ENCODE measurements around the gene GPR161. TPM values are rescaled to one million over a fixed set of nuclear protein-coding genes. Genes with fewer than 3 reads are reported as not detected.

The GPR161 gene
- polyA plus RNA-seq, 1 donor (not counting 4 experiments of a cell fraction or from before 2014, with no cell fraction given): 7.8 TPM

GRCh38 chr1:168087696-168088095 lies 49.0 kb downstream of the GPR161 start:
- Histone ChIP-seq H3K27me3 (ENCODE audit: control insufficient read depth, extremely low read depth, insufficient read depth, low read length) (no peaks in the 10 kb centered on the region), H3K4me1 (ENCODE audit: control insufficient read depth, extremely low read depth, insufficient read depth, low read length) (peaks cover 4% of the 10 kb centered on the region), H2AFZ (ENCODE audit: control insufficient read depth, low read length) (no peak overlapping the region), H3K9me3 (ENCODE audit: control insufficient read depth, low read depth, low read length) (no peaks in the 10 kb centered on the region), H3K9ac (ENCODE audit: control insufficient read depth, extremely low read depth, insufficient read depth, low read length) (no peak overlapping the region), H3K27ac (ENCODE audit: control insufficient read depth, insufficient read depth, low read length) (no peak overlapping the region), H3K9me1 (ENCODE audit: control insufficient read depth, extremely low read depth, insufficient read depth, low read length) (no peaks in the 10 kb centered on the region), H3K4me2 (ENCODE audit: control insufficient read depth, extremely low read depth, insufficient read depth, low read depth, low read length) (no peak overlapping the region), H3K36me3 (ENCODE audit: control insufficient read depth in 2 of 2, extremely low read depth in 1 of 2, insufficient read depth in 2 of 2, low read length in 2 of 2) (peaks cover 3 to 10% of the 10 kb centered on the region in 2 experiments), H3K79me2 (ENCODE audit: control insufficient read depth, insufficient read depth, low read length) (no peaks in the 10 kb centered on the region), H4K20me1 (ENCODE audit: control insufficient read depth, extremely low read depth, insufficient read depth, low read length) (no peaks in the 10 kb centered on the region), H3K4me3 (ENCODE audit: control insufficient read depth in 2 of 3, extremely low read depth in 1 of 3, insufficient read depth in 2 of 3, low read depth in 1 of 3, low read length in 3 of 3) (no peak overlapping the region)
- TF ChIP-seq EZH2 (IDR thresholded peaks at IDR 0.05; ENCODE audit: low read length): no peak
- no peak for TF ChIP-seq CTCF (optimal IDR thresholded peaks at IDR 0.05 in 1 of 3, IDR thresholded peaks at IDR 0.05 in 1 of 3, conservative IDR thresholded peaks at IDR 0.05 in 1 of 3; ENCODE audit: extremely low read depth in 1 of 3, insufficient read depth in 2 of 3, low read length in 3 of 3)
- DNase-seq (ENCODE audit: low read depth, low spot score) (no peak), FAIRE-seq (no peak)
- dilution Hi-C loops (cut with MboI; ENCODE audit: extremely low pct_ligation_motif_present, low sequenced_read_pairs): no loop called here

GRCh38 chr1:168086438-168086837 lies 50.3 kb downstream of the GPR161 start:
- Histone ChIP-seq H3K4me1 (ENCODE audit: control insufficient read depth, extremely low read depth, insufficient read depth, low read length) (peaks cover 13% of the 10 kb centered on the region), H3K9me1 (ENCODE audit: control insufficient read depth, extremely low read depth, insufficient read depth, low read length) (peaks cover 4% of the 10 kb centered on the region), H3K9me3 (ENCODE audit: control insufficient read depth, low read depth, low read length) (no peaks in the 10 kb centered on the region), H2AFZ (ENCODE audit: control insufficient read depth, low read length) (no peak overlapping the region), H3K4me2 (ENCODE audit: control insufficient read depth, extremely low read depth, insufficient read depth, low read depth, low read length) (no peak overlapping the region), H3K36me3 (ENCODE audit: control insufficient read depth in 2 of 2, extremely low read depth in 1 of 2, insufficient read depth in 2 of 2, low read length in 2 of 2) (peaks cover 3 to 10% of the 10 kb centered on the region in 2 experiments), H3K27ac (ENCODE audit: control insufficient read depth, insufficient read depth, low read length) (no peak overlapping the region), H3K27me3 (ENCODE audit: control insufficient read depth, extremely low read depth, insufficient read depth, low read length) (no peaks in the 10 kb centered on the region), H3K4me3 (ENCODE audit: control insufficient read depth in 2 of 3, extremely low read depth in 1 of 3, insufficient read depth in 2 of 3, low read depth in 1 of 3, low read length in 3 of 3) (no peak overlapping the region), H3K9ac (ENCODE audit: control insufficient read depth, extremely low read depth, insufficient read depth, low read length) (no peak overlapping the region), H4K20me1 (ENCODE audit: control insufficient read depth, extremely low read depth, insufficient read depth, low read length) (no peaks in the 10 kb centered on the region), H3K79me2 (ENCODE audit: control insufficient read depth, insufficient read depth, low read length) (no peaks in the 10 kb centered on the region)
- DNase-seq (ENCODE audit: low read depth, low spot score) (no peak), FAIRE-seq (no peak)
- TF ChIP-seq EZH2 (IDR thresholded peaks at IDR 0.05; ENCODE audit: low read length) (no peak), CTCF (optimal IDR thresholded peaks at IDR 0.05 in 1 of 3, IDR thresholded peaks at IDR 0.05 in 1 of 3, conservative IDR thresholded peaks at IDR 0.05 in 1 of 3; ENCODE audit: extremely low read depth in 1 of 3, insufficient read depth in 2 of 3, low read length in 3 of 3) (no peak)
- dilution Hi-C loops (cut with MboI; ENCODE audit: extremely low pct_ligation_motif_present, low sequenced_read_pairs): no loop called here
